IMR-90 (cell line): Measurements from ENCODE around the gene ACACA.

Source experiments
- BHLHE40 ChIP-seq: fragments of 150-350 bp; IDR thresholded peaks from 2 replicates; pipeline ENCODE4 v1.6.1; 2016; ENCODE audit warnings: mild to moderate bottlenecking, low read depth, low read length
- CEBPB ChIP-seq: IDR thresholded peaks from 2 replicates; pipeline ENCODE4 v1.6.1; 2012; ENCODE audit warnings: low read depth, low read length, improper control_type of control experiment
- CHD1 ChIP-seq: IDR thresholded peaks from 2 replicates; pipeline ENCODE4 v1.6.1; 2012; ENCODE audit warnings: low read depth, low read length, improper control_type of control experiment
- CTCF ChIP-seq: conservative IDR thresholded peaks from 2 replicates; pipeline ENCODE4 v1.5.1; 2012; ENCODE audit warnings: mild to moderate bottlenecking, low read depth, low read length, improper control_type of control experiment
- ELK1 ChIP-seq: fragments of 150-350 bp; IDR thresholded peaks from 2 replicates; pipeline ENCODE4 v1.6.1; 2016; ENCODE audit warnings: low read depth, mild to moderate bottlenecking, low read length, moderate library complexity, borderline replicate concordance
- FOS ChIP-seq: fragments of 150-350 bp; IDR thresholded peaks from 2 replicates; pipeline ENCODE4 v1.6.1; 2016; ENCODE audit warnings: low read depth, low read length
- MAFK ChIP-seq: IDR thresholded peaks from 2 replicates; pipeline ENCODE4 v1.6.1; 2012; ENCODE audit warnings: low read depth, low read length, improper control_type of control experiment
- MXI1 ChIP-seq: IDR thresholded peaks from 2 replicates; pipeline ENCODE4 v1.6.1; 2012; ENCODE audit warnings: low read depth, mild to moderate bottlenecking, low read length, moderate library complexity, borderline replicate concordance
- POLR2A ChIP-seq: IDR thresholded peaks from 2 replicates; pipeline ENCODE4 v1.6.1; 2012; ENCODE audit warnings: mild to moderate bottlenecking, low read depth, low read length
- RAD21 ChIP-seq: IDR thresholded peaks from 2 replicates; pipeline ENCODE4 v1.6.1; 2012; ENCODE audit warnings: low read length, improper control_type of control experiment
- RCOR1 ChIP-seq: IDR thresholded peaks from 2 replicates; pipeline ENCODE4 v1.6.1; 2012; ENCODE audit warnings: mild to moderate bottlenecking, low read length, improper control_type of control experiment; ENCODE audit not compliant: insufficient replicate concordance
- RFX5 ChIP-seq: IDR thresholded peaks from 2 replicates; pipeline ENCODE4 v1.8.0; 2012; ENCODE audit warnings: low read depth, mild to moderate bottlenecking, low read length, moderate library complexity
- SMC3 ChIP-seq: fragments of 150-350 bp; IDR thresholded peaks from 2 replicates; pipeline ENCODE4 v1.6.1; 2016; ENCODE audit warnings: low read depth, mild to moderate bottlenecking, antibody characterized with exemption, low read length, moderate library complexity
- USF2 ChIP-seq: fragments of 150-350 bp; IDR thresholded peaks from 2 replicates; pipeline ENCODE4 v1.6.1; 2017; ENCODE audit warnings: mild to moderate bottlenecking, antibody characterized with exemption, low read length, low read depth

- no peak for TF ChIP-seq CTCF
- TF ChIP-seq RAD21: no peak
- no peak for TF ChIP-seq BHLHE40
- no peak for TF ChIP-seq CHD1
- TF ChIP-seq POLR2A: no peak
- TF ChIP-seq RCOR1: no peak
- TF ChIP-seq FOS: no peak
- no peak for TF ChIP-seq SMC3
- TF ChIP-seq RFX5: no peak
- TF ChIP-seq MXI1: no peak
- no peak for TF ChIP-seq CEBPB
- no peak for TF ChIP-seq MAFK
- TF ChIP-seq USF2: no peak
- no peak for TF ChIP-seq ELK1
These were observed 112.9 kb downstream of the ACACA start for GRCh38 chr17:37293770-37294169.
